SU-DHL-6 (cell line): ENCODE measurements around the gene MOV10.

ENCODE experiments used
- H2AFZ ChIP-seq: fragments of 200-600 bp; sonication (generic); 2 replicates; pipeline ENCODE4 v1.6.1; 2014; ENCODE audit warnings: low read depth, mild to moderate bottlenecking, moderate library complexity, mixed read lengths, antibody characterized with exemption, low read length; ENCODE audit not compliant: severe bottlenecking
- H3F3A ChIP-seq: fragments of 200-600 bp; shearing (Covaris generic); 2 replicates; pipeline ENCODE4 v1.6.0; 2016; ENCODE audit warnings: antibody characterized with exemption, mild to moderate bottlenecking; ENCODE audit not compliant: insufficient read depth
- H3K27ac ChIP-seq: fragments of 200-600 bp; sonication (generic); 2 replicates; pipeline ENCODE4 v1.5.1; 2016; ENCODE audit warnings: low read depth, mild to moderate bottlenecking, low read length, moderate library complexity, mixed read lengths
- H3K27me3 ChIP-seq: fragments of 200-600 bp; sonication (generic), shearing (Covaris generic); 2 replicates; pipeline ENCODE4 v1.6.0; 2014; ENCODE audit warnings: mild to moderate bottlenecking, low read length
- H3K36me3 ChIP-seq: fragments of 200-600 bp; sonication (generic); 2 replicates; pipeline ENCODE4 v1.6.1; 2014; ENCODE audit warnings: mild to moderate bottlenecking, low read length, mixed read lengths
- H3K4me2 ChIP-seq: fragments of 300-600, 200-600 bp; shearing (Covaris generic), sonication (generic); 2 replicates; pipeline ENCODE4 v1.6.0; 2014; ENCODE audit warnings: low read length, low read depth, mild to moderate bottlenecking; ENCODE audit not compliant: poor library complexity, severe bottlenecking
- H3K4me3 ChIP-seq: fragments of 200-600 bp; sonication (generic); 2 replicates; pipeline ENCODE4 v1.5.1; 2014; ENCODE audit warnings: antibody characterized with exemption, low read length, mild to moderate bottlenecking, mixed read lengths; ENCODE audit not compliant: insufficient read depth, poor library complexity, severe bottlenecking
- H3K79me2 ChIP-seq: fragments of 200-600 bp; sonication (generic); 2 replicates; pipeline ENCODE4 v1.6.1; 2014; ENCODE audit warnings: mild to moderate bottlenecking, low read length, moderate library complexity; ENCODE audit not compliant: insufficient read depth
- H3K9ac ChIP-seq: fragments of 200-600 bp; sonication (generic); 2 replicates; pipeline ENCODE4 v1.7.0; 2014; ENCODE audit warnings: mild to moderate bottlenecking, low read length
- H3K9me2 ChIP-seq: fragments of 200-600 bp; sonication (generic); replicated peaks from 2 replicates; pipeline ENCODE4 v1.6.1; 2014; ENCODE audit warnings: low read length; ENCODE audit not compliant: insufficient read depth
- H3K9me3 ChIP-seq: fragments of 200-600 bp; sonication (generic); 2 replicates; pipeline ENCODE4 v1.6.1; 2014; ENCODE audit warnings: low read length, mixed read lengths; ENCODE audit not compliant: insufficient read depth
- H4K20me1 ChIP-seq: fragments of 200-600 bp; sonication (generic); 2 replicates; pipeline ENCODE4 v1.6.1; 2014; ENCODE audit warnings: low read depth, mild to moderate bottlenecking, antibody characterized with exemption, low read length, moderate library complexity, mixed read lengths
- EZH2phosphoT487 ChIP-seq: fragments of 200-600 bp; sonication (generic), shearing (Covaris generic); conservative IDR thresholded peaks from 2 replicates; pipeline ENCODE4 v1.6.1; 2018; ENCODE audit warnings: mild to moderate bottlenecking, antibody characterized with exemption, low read length, moderate library complexity, mixed read lengths
- TF ChIP-seq, protein P1 (sequence below): fragments of 200-600 bp; sonication (generic); IDR thresholded peaks from one replicate; pipeline ENCODE4 v1.5.1; 2017; ENCODE audit warnings: antibody characterized with exemption, mild to moderate bottlenecking, low read length, moderate library complexity; ENCODE audit not compliant: insufficient read depth, poor library complexity, severe bottlenecking

Gene MOV10

DNA sequence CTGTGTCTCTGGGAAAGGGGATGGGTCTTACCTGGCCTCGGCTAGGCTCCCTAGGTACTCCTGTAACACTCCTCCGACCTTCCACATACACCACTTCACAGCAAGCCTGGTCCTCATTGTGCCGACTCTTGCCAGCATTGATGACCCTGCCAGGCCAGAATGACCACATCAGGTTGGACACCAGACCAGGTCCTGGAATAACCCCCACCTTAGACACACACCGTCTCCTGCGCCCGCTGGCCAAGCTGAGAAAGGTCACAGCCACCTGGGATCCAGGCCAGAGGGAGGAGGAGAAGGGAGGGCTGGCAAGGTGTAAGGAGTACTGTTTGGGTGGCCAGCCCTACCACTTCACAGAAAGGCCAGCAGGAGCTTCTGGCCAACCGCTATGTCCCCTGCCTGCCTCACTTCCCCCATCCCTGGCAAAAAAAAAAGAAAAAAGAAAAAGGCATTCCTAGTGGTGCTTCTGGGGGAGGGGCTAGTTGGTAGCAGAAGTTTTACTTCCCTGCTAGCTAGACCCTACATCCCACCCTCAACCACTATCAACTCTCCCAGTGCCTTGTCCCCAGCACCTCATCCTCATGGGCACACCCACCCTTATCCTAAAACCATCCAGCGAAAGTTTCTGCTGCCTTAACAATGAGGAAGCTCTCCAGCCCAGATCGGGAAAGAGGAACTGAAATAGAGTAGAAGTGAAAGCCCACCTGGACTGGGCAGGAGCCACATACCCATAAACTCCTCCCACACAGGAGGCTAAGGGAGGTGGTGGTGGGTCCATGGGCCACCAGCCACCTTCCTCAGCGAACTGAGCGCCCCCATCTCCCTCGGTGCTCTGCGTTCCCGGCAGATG, 39.2 kb downstream of the MOV10 start:
- Histone ChIP-seq H3K79me2 (no peaks in the 10 kb centered on the region), H3F3A (peaks cover 11% of the 10 kb centered on the region; the same call in 1 of the 2 replicates), H3K9ac (no peak overlapping the region), H3K9me3 (no peaks in the 10 kb centered on the region), H3K9me2 (no peaks in the 10 kb centered on the region), H3K36me3 (no peaks in the 10 kb centered on the region), H2AFZ (no peak overlapping the region), H3K27me3 (no peaks in the 10 kb centered on the region), H3K27ac (no peak overlapping the region), H4K20me1 (no peaks in the 10 kb centered on the region), H3K4me3 (no peak overlapping the region), H3K4me2 (peak overlapping the region; percentile 67)
- TF ChIP-seq, protein P1, sequence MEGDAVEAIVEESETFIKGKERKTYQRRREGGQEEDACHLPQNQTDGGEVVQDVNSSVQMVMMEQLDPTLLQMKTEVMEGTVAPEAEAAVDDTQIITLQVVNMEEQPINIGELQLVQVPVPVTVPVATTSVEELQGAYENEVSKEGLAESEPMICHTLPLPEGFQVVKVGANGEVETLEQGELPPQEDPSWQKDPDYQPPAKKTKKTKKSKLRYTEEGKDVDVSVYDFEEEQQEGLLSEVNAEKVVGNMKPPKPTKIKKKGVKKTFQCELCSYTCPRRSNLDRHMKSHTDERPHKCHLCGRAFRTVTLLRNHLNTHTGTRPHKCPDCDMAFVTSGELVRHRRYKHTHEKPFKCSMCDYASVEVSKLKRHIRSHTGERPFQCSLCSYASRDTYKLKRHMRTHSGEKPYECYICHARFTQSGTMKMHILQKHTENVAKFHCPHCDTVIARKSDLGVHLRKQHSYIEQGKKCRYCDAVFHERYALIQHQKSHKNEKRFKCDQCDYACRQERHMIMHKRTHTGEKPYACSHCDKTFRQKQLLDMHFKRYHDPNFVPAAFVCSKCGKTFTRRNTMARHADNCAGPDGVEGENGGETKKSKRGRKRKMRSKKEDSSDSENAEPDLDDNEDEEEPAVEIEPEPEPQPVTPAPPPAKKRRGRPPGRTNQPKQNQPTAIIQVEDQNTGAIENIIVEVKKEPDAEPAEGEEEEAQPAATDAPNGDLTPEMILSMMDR, result no peak
- TF ChIP-seq EZH2phosphoT487, result no peak

DNA sequence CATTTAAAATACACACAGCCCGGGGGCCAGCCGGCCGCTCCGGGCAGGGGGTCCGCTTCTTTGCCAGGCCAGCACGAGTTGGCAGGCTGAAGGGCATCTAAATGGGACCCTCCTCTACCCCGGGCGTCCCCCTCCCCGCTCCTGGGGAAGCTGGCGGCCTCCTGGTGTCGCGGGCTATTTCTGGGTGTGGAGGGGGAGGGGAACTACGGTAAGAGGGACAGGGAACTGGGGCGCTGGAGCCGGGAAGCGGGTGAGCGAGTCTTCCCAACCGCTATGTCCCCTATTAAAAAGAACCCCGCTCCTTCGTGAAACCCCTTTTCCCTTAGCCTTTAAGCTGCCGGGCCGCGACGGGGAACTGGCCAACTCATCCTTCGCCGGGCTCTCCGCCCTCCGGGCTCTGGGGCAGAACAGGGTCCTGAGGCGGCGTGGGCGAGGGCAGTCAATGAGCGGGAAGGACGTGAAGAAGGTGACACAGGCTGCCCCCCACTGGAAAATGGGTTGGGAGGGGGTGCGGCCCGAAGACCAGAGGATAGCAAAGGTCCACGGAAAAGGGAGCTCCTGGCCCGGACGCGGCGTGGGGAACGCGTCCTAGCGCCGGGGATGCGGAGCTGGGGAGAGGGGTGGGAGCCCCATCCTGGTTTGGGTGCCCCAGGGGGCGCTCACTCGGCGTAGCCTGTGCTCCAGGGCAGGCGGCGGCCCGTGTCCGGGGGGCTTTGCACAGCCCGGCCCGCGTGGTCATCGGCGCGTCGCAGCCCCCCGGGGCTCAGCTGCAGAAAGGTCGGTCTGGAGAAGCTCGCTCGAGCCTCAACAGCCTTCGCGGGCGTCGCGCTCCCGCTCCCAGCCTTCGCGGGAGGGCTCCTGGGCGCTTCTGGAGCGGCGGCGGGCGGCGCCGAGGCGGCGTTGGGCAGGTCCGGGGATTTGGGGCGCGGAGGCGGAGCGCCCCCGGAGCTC, 40.1 kb downstream of the MOV10 start:
- no peaks in the 10 kb centered on the region for H3K79me2 ChIP-seq
- H3K4me3 ChIP-seq, result peak overlapping the region; percentile 53
- no peaks in the 10 kb centered on the region for H3K27me3 ChIP-seq
- no peaks in the 10 kb centered on the region for H3K9me3 ChIP-seq
- peak overlapping the region; percentile 67 for H3K4me2 ChIP-seq
- no peak overlapping the region for H3K27ac ChIP-seq
- H3K9me2 ChIP-seq, result no peaks in the 10 kb centered on the region
- TF ChIP-seq, protein P1, result peak; percentile 9
- no peak for TF ChIP-seq EZH2phosphoT487
- peak overlapping the region; percentile 47 for H3K9ac ChIP-seq
- H4K20me1 ChIP-seq, result no peaks in the 10 kb centered on the region
- H3K36me3 ChIP-seq, result no peaks in the 10 kb centered on the region
- peaks cover 11% of the 10 kb centered on the region; the same call in 1 of the 2 replicates for H3F3A ChIP-seq
- H2AFZ ChIP-seq, result no peak overlapping the region

DNA sequence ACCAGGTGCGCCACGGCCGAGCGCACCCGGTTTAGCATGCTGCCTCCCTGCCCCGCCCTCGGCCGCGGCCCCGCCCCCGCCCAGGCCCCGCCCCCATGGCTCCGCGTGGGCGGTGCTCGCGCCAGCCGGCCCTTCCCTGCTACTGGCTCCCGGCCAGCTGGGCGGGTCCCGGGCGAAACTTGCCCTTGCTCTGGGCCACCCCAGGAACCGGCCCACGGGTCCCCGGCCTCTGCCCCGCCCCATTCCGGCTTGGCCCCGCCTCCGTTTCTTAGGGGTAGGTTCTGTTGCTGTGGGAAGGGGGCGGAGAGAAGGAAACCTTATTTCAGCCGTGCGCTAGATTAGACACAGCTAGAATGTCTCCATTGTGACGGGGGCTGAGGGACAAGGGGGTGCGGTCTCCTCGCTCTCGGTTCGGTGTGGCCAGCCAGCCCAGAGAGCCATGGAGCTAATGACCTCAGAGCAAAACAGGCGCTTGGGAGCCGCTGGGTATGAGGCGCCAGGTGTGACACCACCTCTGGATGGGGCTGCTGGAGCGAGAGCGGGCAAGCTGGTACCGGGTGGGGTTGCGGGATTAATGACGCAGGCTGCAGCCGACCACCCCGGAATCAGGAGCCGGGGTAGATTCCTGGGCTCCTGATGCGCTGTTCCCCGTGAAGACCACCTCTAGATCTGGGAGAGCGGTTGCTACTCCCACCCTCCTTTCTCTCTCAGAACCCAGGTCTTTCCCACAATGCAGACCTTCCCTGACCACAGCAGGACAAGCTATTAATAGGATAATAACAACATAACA, 41.0 kb downstream of the MOV10 start, which contains the start of gene PPM1J:
PPM1J (minus strand) TSS at position 69 of the 790 bp plus-strand sequence; CDS start at position 38, 31 bp downstream.
- Histone ChIP-seq H3F3A (peaks cover 11% of the 10 kb centered on the region; the same call in 1 of the 2 replicates), H3K9me3 (no peaks in the 10 kb centered on the region), H3K36me3 (no peaks in the 10 kb centered on the region), H3K27ac (no peak within 1 kb of the TSS), H3K27me3 (no peaks in the 10 kb centered on the region), H3K79me2 (no peaks in the 10 kb centered on the region), H3K4me2 (peak within 1 kb of the TSS; percentile 67), H3K9me2 (no peaks in the 10 kb centered on the region), H3K9ac (peak within 1 kb of the TSS; percentile 47), H2AFZ (peak within 1 kb of the TSS; percentile 44), H3K4me3 (peak within 1 kb of the TSS; percentile 57), H4K20me1 (no peaks in the 10 kb centered on the region)
- TF ChIP-seq, protein P1, result no peak
- no peak for TF ChIP-seq EZH2phosphoT487
